DND-41 (cell line): Measurements from ENCODE around the gene ANO6.

ENCODE experiments used
- CTCF ChIP-seq: IDR thresholded peaks from 2 replicates; pipeline ENCODE4 v1.5.1; 2012; ENCODE audit warnings: borderline replicate concordance, low read length, moderate library complexity, mild to moderate bottlenecking; ENCODE audit not compliant: poor library complexity, severe bottlenecking; ENCODE audit errors: extremely low read depth
- EZH2 ChIP-seq: IDR thresholded peaks from 3 replicates; pipeline ENCODE4 v1.6.1; 2012; ENCODE audit warnings: borderline replicate concordance, low read depth, mild to moderate bottlenecking, moderate library complexity, low read length, inconsistent platforms; ENCODE audit not compliant: severe bottlenecking

- TF ChIP-seq CTCF (no peak), EZH2 (no peak)
Measured at GRCh38 chr12:45475594-45475993, 259.7 kb downstream of the ANO6 start.
